AG04449 (cell line): ENCODE data around the gene SIVA1.
"Not testable (repeated sequence)": the region's sequence is repeated elsewhere in the genome, so short reads cannot be mapped to it uniquely, and the experiment has no call there.

Source experiments
- CTCF ChIA-PET: fragments of 350-600 bp; formaldehyde crosslinking; extraction: SDS; loops from one replicate; lab custom pipeline; 2021; ENCODE audit warnings: antibody characterized with exemption; lab: Yijun Ruan, JAX
- POLR2A ChIA-PET: fragments of 400-600, 350-600 bp; formaldehyde crosslinking; extraction: SDS; loops from one replicate; lab custom pipeline; 2020; ENCODE audit warnings: antibody characterized with exemption, inconsistent platforms; lab: Yijun Ruan, JAX
- DNase-seq: peaks from one replicate; pipeline ENCODE4 v3.0.0-alpha.2; 2010; ENCODE audit warnings: low read depth, low spot score
- H3K4me3 ChIP-seq: 2 replicates; pipeline ENCODE4 v1.5.1; 2011; ENCODE audit warnings: low read depth, mild to moderate bottlenecking, control low read depth, low read length
- CTCF ChIP-seq: IDR thresholded peaks from one replicate; pipeline ENCODE4 v1.5.1; 2011; ENCODE audit warnings: mild to moderate bottlenecking, moderate library complexity, low read length, control low read depth, inconsistent platforms; ENCODE audit not compliant: insufficient read depth; ENCODE audit errors: missing control alignments

The SIVA1 gene

GRCh38 chr14:104746934-104747481, 5.9 kb upstream of the SIVA1 start:
- ChIA-PET CTCF (interaction anchor here (0.8 to 2.3 kb wide), 2 partner anchors 10 to 79 kb away, joined by 3 to 5 read pairs; no protein-coding TSS in a partner anchor), POLR2A (no interaction called here)
- TF ChIP-seq CTCF: no peak
- no peak overlapping the region for H3K4me3 ChIP-seq
- DNase-seq: no peak

- CTCF ChIA-PET: interaction anchor here (1.0 to 3.2 kb wide), 3 partner anchors 11 to 79 kb away, joined by 5 to 16 read pairs (median 5); no protein-coding TSS in a partner anchor
- no peak for DNase-seq
- H3K4me3 ChIP-seq: no peak overlapping the region
- TF ChIP-seq CTCF: no peak
- POLR2A ChIA-PET: no interaction called here
These were observed 5.1 kb upstream of the SIVA1 start for GRCh38 chr14:104747876-104748275.

- TF ChIP-seq CTCF: no peak
- ChIA-PET CTCF (interaction anchor here (1.0 to 3.2 kb wide), 5 partner anchors 12 to 78 kb away, joined by 3 to 16 read pairs (median 5); no protein-coding TSS in a partner anchor), POLR2A (no interaction called here)
- DNase-seq: no peak
- H3K4me3 ChIP-seq: no peak overlapping the region
These were observed 3.8 kb upstream of the SIVA1 start for GRCh38 chr14:104749111-104749649.

- H3K4me3 ChIP-seq: no peak overlapping the region
- no peak for DNase-seq
- POLR2A ChIA-PET: no interaction called here
- CTCF ChIA-PET: interaction anchor here (1.0 to 3.2 kb wide), 7 partner anchors 16 to 296 kb away, joined by 3 to 16 read pairs (median 4); no protein-coding TSS in a partner anchor
- no peak for TF ChIP-seq CTCF
These were observed 2.7 kb upstream of the SIVA1 start for GRCh38 chr14:104750056-104750752.

GRCh38 chr14:104750753-104751057, 2.2 kb upstream of the SIVA1 start:
- H3K4me3 ChIP-seq, POLR2A ChIA-PET, DNase-seq: not testable (repeated sequence)
- CTCF ChIA-PET: interaction anchor here (1.0 to 3.2 kb wide), 7 partner anchors 16 to 295 kb away, joined by 3 to 16 read pairs (median 4); no protein-coding TSS in a partner anchor

- ChIA-PET POLR2A (no interaction called here), CTCF (interaction anchor here (1.0 to 4.3 kb wide), 6 partner anchors 13 to 74 kb away, joined by 3 to 44 read pairs (median 5); no protein-coding TSS in a partner anchor)
- DNase-seq: no peak
- TF ChIP-seq CTCF: no peak
- peak overlapping the region; percentile 60 for H3K4me3 ChIP-seq
These were observed 1.2 kb upstream of the SIVA1 start for GRCh38 chr14:104751539-104752422.
